Mononuclear cell (primary cell): ENCODE results near the gene MCAM. TPM values are rescaled to one million over a fixed set of nuclear protein-coding genes. Genes with fewer than 3 reads are reported as not detected.

Experiments
- H3K27me3 ChIP-seq: 2 replicates; pipeline ENCODE4 v1.6.0; 2011; ENCODE audit warnings: low read length, control low read depth; ENCODE audit not compliant: insufficient read depth
- H3K4me1 ChIP-seq: 2 replicates; pipeline ENCODE4 v1.5.1; 2011; ENCODE audit warnings: mild to moderate bottlenecking, low read length, control low read depth; ENCODE audit not compliant: insufficient read depth
- H3K4me3 ChIP-seq: 2 replicates; pipeline ENCODE4 v1.5.1; 2011; ENCODE audit warnings: mild to moderate bottlenecking, low read length, moderate library complexity
- H3K9me3 ChIP-seq: 2 replicates; pipeline ENCODE4 v1.5.1; 2011; ENCODE audit warnings: low read depth, mild to moderate bottlenecking, control low read depth, low read length
- total RNA-seq: library from RNA; depleted of rRNA; stranded (reverse); fragments of >200 nt; gene quantifications from one replicate; pipeline ENCODE4 v1.2.3, GENCODE V29; 2012

Gene MCAM
- total RNA-seq, 1 donor: 2.6 TPM

- H3K4me1 ChIP-seq: peaks cover 19% of the 10 kb centered on the region
- no peak overlapping the region for H3K4me3 ChIP-seq
- H3K9me3 ChIP-seq: no peaks in the 10 kb centered on the region
- H3K27me3 ChIP-seq: peaks cover 11% of the 10 kb centered on the region
Observed at GRCh38 chr11:119309953-119310681, 6.8 kb downstream of the MCAM start.

- no peaks in the 10 kb centered on the region for H3K9me3 ChIP-seq
- peaks cover 4% of the 10 kb centered on the region for H3K27me3 ChIP-seq
- peaks cover 13% of the 10 kb centered on the region for H3K4me1 ChIP-seq
- no peak overlapping the region for H3K4me3 ChIP-seq
Observed at GRCh38 chr11:119309411-119309810, 7.5 kb downstream of the MCAM start.

- H3K9me3 ChIP-seq: no peaks in the 10 kb centered on the region
- H3K27me3 ChIP-seq: no peaks in the 10 kb centered on the region
- no peak overlapping the region for H3K4me3 ChIP-seq
- peaks cover 13% of the 10 kb centered on the region for H3K4me1 ChIP-seq
Observed at GRCh38 chr11:119307974-119308373, 9.0 kb downstream of the MCAM start.

GRCh38 chr11:119307219-119307618 is 9.7 kb downstream of the MCAM start:
- Histone ChIP-seq H3K4me1 (peaks cover 13% of the 10 kb centered on the region), H3K9me3 (no peaks in the 10 kb centered on the region), H3K4me3 (no peak overlapping the region), H3K27me3 (no peaks in the 10 kb centered on the region)

- Histone ChIP-seq H3K9me3 (no peaks in the 10 kb centered on the region), H3K27me3 (no peaks in the 10 kb centered on the region), H3K4me1 (peaks cover 13% of the 10 kb centered on the region), H3K4me3 (no peak overlapping the region)
Observed at GRCh38 chr11:119306373-119306890, 10.5 kb downstream of the MCAM start.

- Histone ChIP-seq H3K27me3 (no peaks in the 10 kb centered on the region), H3K4me1 (peaks cover 13% of the 10 kb centered on the region), H3K4me3 (no peak overlapping the region), H3K9me3 (no peaks in the 10 kb centered on the region)
Observed at GRCh38 chr11:119305556-119306372, 11.2 kb downstream of the MCAM start.

GRCh38 chr11:119303227-119303718 is 13.7 kb downstream of the MCAM start:
- Histone ChIP-seq H3K4me1 (peaks cover 13% of the 10 kb centered on the region), H3K27me3 (no peaks in the 10 kb centered on the region), H3K4me3 (no peak overlapping the region), H3K9me3 (no peaks in the 10 kb centered on the region)

GRCh38 chr11:119300198-119300964 is 16.5 kb downstream of the MCAM start:
- Histone ChIP-seq H3K27me3 (no peaks in the 10 kb centered on the region), H3K9me3 (no peaks in the 10 kb centered on the region), H3K4me3 (no peak overlapping the region), H3K4me1 (no peaks in the 10 kb centered on the region)

GRCh38 chr11:119299416-119299815 is 17.5 kb downstream of the MCAM start:
- Histone ChIP-seq H3K4me3 (no peak overlapping the region), H3K27me3 (no peaks in the 10 kb centered on the region), H3K9me3 (no peaks in the 10 kb centered on the region), H3K4me1 (no peaks in the 10 kb centered on the region)

- Histone ChIP-seq H3K4me3 (no peak overlapping the region), H3K4me1 (no peaks in the 10 kb centered on the region), H3K9me3 (no peaks in the 10 kb centered on the region), H3K27me3 (no peaks in the 10 kb centered on the region)
Observed at GRCh38 chr11:119298726-119299125, 18.2 kb downstream of the MCAM start.

- H3K4me1 ChIP-seq: no peaks in the 10 kb centered on the region
- H3K4me3 ChIP-seq: no peak overlapping the region
Observed at GRCh38 chr11:119297938-119298337, 19.0 kb downstream of the MCAM start.

GRCh38 chr11:119295178-119295577 is 21.8 kb downstream of the MCAM start:
- Histone ChIP-seq H3K9me3 (no peaks in the 10 kb centered on the region), H3K27me3 (no peaks in the 10 kb centered on the region), H3K4me1 (no peaks in the 10 kb centered on the region), H3K4me3 (no peak overlapping the region)

More at GRCh38 chr11:119297938-119298337, 19.0 kb downstream of the MCAM start:
- Histone ChIP-seq H3K27me3 (no peaks in the 10 kb centered on the region), H3K9me3 (no peaks in the 10 kb centered on the region)

- no peaks in the 10 kb centered on the region for H3K4me1 ChIP-seq
- no peaks in the 10 kb centered on the region for H3K9me3 ChIP-seq
Observed at GRCh38 chr11:119293461-119293860, 23.5 kb downstream of the MCAM start.

GRCh38 chr11:119290894-119291497 is 25.9 kb downstream of the MCAM start:
- Histone ChIP-seq H3K9me3 (no peaks in the 10 kb centered on the region), H3K4me3 (no peak overlapping the region), H3K4me1 (no peaks in the 10 kb centered on the region), H3K27me3 (no peaks in the 10 kb centered on the region)

More at GRCh38 chr11:119293461-119293860, 23.5 kb downstream of the MCAM start:
- Histone ChIP-seq H3K27me3 (no peaks in the 10 kb centered on the region), H3K4me3 (no peak overlapping the region)
